ENCODE results near the gene IMMP2L. TPM values are rescaled to one million over a fixed set of nuclear protein-coding genes. Genes with fewer than 3 reads are reported as not detected.

Gene IMMP2L
- total RNA-seq, 1 donor from 2014 or later: 21.5 TPM

GRCh38 chr7:111012149-111012548 is 550.1 kb downstream of the IMMP2L start:
- H3K36me3 ChIP-seq: no peaks in the 10 kb centered on the region
- H2AFZ ChIP-seq (replicated peaks): no peak overlapping the region
- no peak for TF ChIP-seq CTCF (IDR thresholded peaks at IDR 0.05)
- TF ChIP-seq EZH2 (IDR thresholded peaks at IDR 0.05): no peak
- TF ChIP-seq EZH2phosphoT487 (IDR thresholded peaks at IDR 0.05): no peak
- no peaks in the 10 kb centered on the region for H4K20me1 ChIP-seq (ENCODE audit: low read depth)
- no peaks in the 10 kb centered on the region for H3K9me3 ChIP-seq (ENCODE audit: low read depth)
- H3K27me3 ChIP-seq: no peaks in the 10 kb centered on the region
- H3F3A ChIP-seq (ENCODE audit: low read depth): peaks cover 3% of the 10 kb centered on the region
- H3K9me3 Mint-ChIP-seq: no peaks in the 10 kb centered on the region
- H3K4me2 ChIP-seq: no peak overlapping the region
- no peaks in the 10 kb centered on the region for H3K27me3 Mint-ChIP-seq (ENCODE audit: insufficient read depth, low read depth)
- H3K27ac ChIP-seq: no peak overlapping the region
- H3K9ac ChIP-seq: no peak overlapping the region
- no peaks in the 10 kb centered on the region for H3K4me1 ChIP-seq
- H3K27ac Mint-ChIP-seq: no peak overlapping the region
- peaks cover 2% of the 10 kb centered on the region for H3K4me1 Mint-ChIP-seq
- H3K36me3 Mint-ChIP-seq: no peaks in the 10 kb centered on the region
- no peak overlapping the region for H3K4me3 ChIP-seq
- H3K79me2 ChIP-seq (ENCODE audit: low read depth): no peaks in the 10 kb centered on the region
- no peak overlapping the region for H3K4me3 Mint-ChIP-seq
- DNase-seq (ENCODE audit: low spot score): no peak

GRCh38 chr7:111011520-111011919 is 550.8 kb downstream of the IMMP2L start:
- Mint-ChIP-seq H3K27me3 (ENCODE audit: insufficient read depth, low read depth) (no peaks in the 10 kb centered on the region), H3K36me3 (no peaks in the 10 kb centered on the region), H3K9me3 (no peaks in the 10 kb centered on the region), H3K27ac (no peak overlapping the region), H3K4me3 (no peak overlapping the region), H3K4me1 (peaks cover 2% of the 10 kb centered on the region)
- Histone ChIP-seq H3K4me2 (no peak overlapping the region), H3K27ac (no peak overlapping the region), H4K20me1 (ENCODE audit: low read depth) (no peaks in the 10 kb centered on the region), H3K36me3 (no peaks in the 10 kb centered on the region), H2AFZ (replicated peaks) (no peak overlapping the region), H3F3A (ENCODE audit: low read depth) (no peaks in the 10 kb centered on the region), H3K27me3 (no peaks in the 10 kb centered on the region), H3K9ac (no peak overlapping the region), H3K4me3 (no peak overlapping the region), H3K79me2 (ENCODE audit: low read depth) (no peaks in the 10 kb centered on the region), H3K9me3 (ENCODE audit: low read depth) (no peaks in the 10 kb centered on the region), H3K4me1 (no peaks in the 10 kb centered on the region)
- no peak for DNase-seq (ENCODE audit: low spot score)
- TF ChIP-seq EZH2 (IDR thresholded peaks at IDR 0.05) (no peak), CTCF (IDR thresholded peaks at IDR 0.05) (no peak), EZH2phosphoT487 (IDR thresholded peaks at IDR 0.05) (no peak)

- Histone ChIP-seq H3K27me3 (no peaks in the 10 kb centered on the region), H3K9ac (no peak overlapping the region), H2AFZ (replicated peaks) (no peak overlapping the region), H3K27ac (no peak overlapping the region), H3F3A (ENCODE audit: low read depth) (no peaks in the 10 kb centered on the region), H3K79me2 (ENCODE audit: low read depth) (no peaks in the 10 kb centered on the region), H3K4me3 (no peak overlapping the region), H3K36me3 (no peaks in the 10 kb centered on the region), H3K9me3 (ENCODE audit: low read depth) (no peaks in the 10 kb centered on the region), H3K4me2 (no peak overlapping the region), H3K4me1 (no peaks in the 10 kb centered on the region), H4K20me1 (ENCODE audit: low read depth) (no peaks in the 10 kb centered on the region)
- H3K4me3 Mint-ChIP-seq: no peak overlapping the region
- H3K27ac Mint-ChIP-seq: no peak overlapping the region
- no peaks in the 10 kb centered on the region for H3K9me3 Mint-ChIP-seq
- no peak for DNase-seq (ENCODE audit: low spot score)
- no peak for TF ChIP-seq EZH2 (IDR thresholded peaks at IDR 0.05)
- no peak for TF ChIP-seq EZH2phosphoT487 (IDR thresholded peaks at IDR 0.05)
- no peak for TF ChIP-seq CTCF (IDR thresholded peaks at IDR 0.05)
- H3K27me3 Mint-ChIP-seq (ENCODE audit: insufficient read depth, low read depth): no peaks in the 10 kb centered on the region
- H3K36me3 Mint-ChIP-seq: no peaks in the 10 kb centered on the region
- H3K4me1 Mint-ChIP-seq: peaks cover 2% of the 10 kb centered on the region
Measured at GRCh38 chr7:111010798-111011197, 551.5 kb downstream of the IMMP2L start.
